Activated T-helper 1 cell treated with anti-CD3 and anti-CD28 coated beads, Interleukin-12 subunit alpha, Interleukin-12 subunit beta, Interleukin-2, Interleukin-4 antibody, amounts not matched to agents 30 ng/mL and 10 ng/mL and 1 ng/mL, durations not matched to agents 14 hours and 24 hours and 36 hours (primary cell): Measurements from ENCODE around the gene CHST11. TPM values are rescaled to one million over a fixed set of nuclear protein-coding genes. Genes with fewer than 3 reads are reported as not detected.
"Not testable (repeated sequence)": the region's sequence is repeated elsewhere in the genome, so short reads cannot be mapped to it uniquely, and the experiment has no call there.

Source experiments
- DNase-seq: peaks from one replicate; pipeline ENCODE4 v3.0.0; 2021; ENCODE audit warnings: low spot score
- H3K27ac Mint-ChIP-seq: one replicate; pipeline ENCODE4 v1.8.0; 2021; ENCODE audit warnings: mild to moderate bottlenecking, mixed read lengths
- H3K27me3 Mint-ChIP-seq: one replicate; pipeline ENCODE4 v1.8.0; 2022; ENCODE audit warnings: mild to moderate bottlenecking, moderate library complexity, mixed read lengths; ENCODE audit not compliant: insufficient read depth
- H3K36me3 Mint-ChIP-seq: one replicate; pipeline ENCODE4 v1.8.0; 2021; ENCODE audit warnings: low read depth, mixed read lengths
- H3K4me1 Mint-ChIP-seq: one replicate; pipeline ENCODE4 v1.8.0; 2021; ENCODE audit warnings: low read depth, mixed read lengths
- H3K4me3 Mint-ChIP-seq: one replicate; pipeline ENCODE4 v1.8.0; 2021; ENCODE audit warnings: mild to moderate bottlenecking, moderate library complexity, mixed read lengths
- H3K9me3 Mint-ChIP-seq: one replicate; pipeline ENCODE4 v1.8.0; 2021; ENCODE audit warnings: mixed read lengths
- intact Hi-C: fragments of 100-400 bp; cut with micrococcal nuclease; formaldehyde crosslinking; loops from one replicate; pipeline ENCODE4 v1.15.1; 2024
- total RNA-seq: library from RNA; stranded (reverse); gene quantifications from 2 replicates; pipeline ENCODE4 v1.2.3, GENCODE V29; 2022

The CHST11 gene
- total RNA-seq, 1 donor from 2014 or later, result 70.7 TPM

DNA sequence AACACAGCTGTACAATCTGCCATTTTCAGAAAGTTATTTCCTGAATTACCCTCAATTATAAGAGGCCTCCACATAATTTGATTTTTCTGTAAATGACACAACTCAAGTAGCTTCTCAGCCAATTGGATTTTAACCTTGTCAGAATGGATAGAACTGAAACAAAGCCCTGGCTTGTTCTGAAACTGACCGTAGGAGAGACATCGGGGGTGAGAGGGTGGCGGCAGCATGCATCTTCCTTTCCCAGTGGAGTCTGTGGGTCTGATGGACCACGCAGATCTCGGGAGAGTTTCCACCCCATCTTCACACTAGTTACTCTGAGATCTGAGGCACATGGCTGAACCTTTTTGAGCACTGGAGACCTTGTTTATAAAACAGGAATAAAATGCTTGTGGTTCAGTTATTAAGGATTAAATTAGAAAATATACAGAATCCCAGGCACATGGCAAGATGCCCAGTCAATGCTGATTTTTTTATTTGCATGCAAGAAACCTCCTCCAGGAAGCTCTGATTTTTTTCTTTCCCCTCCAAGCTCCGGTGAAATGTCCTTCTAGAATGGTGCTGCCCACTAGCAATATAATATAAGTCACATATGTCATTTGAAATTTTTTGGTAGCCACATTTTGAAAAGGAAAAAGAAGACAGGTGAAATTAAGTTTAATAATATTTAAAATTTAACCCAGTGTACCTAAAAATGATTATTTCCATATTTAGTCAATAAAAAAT is 153.9 kb downstream of the CHST11 start:
- H3K4me1 Mint-ChIP-seq, result peaks cover 35% of the 10 kb centered on the region
- H3K27ac Mint-ChIP-seq, result no peak overlapping the region
- H3K27me3 Mint-ChIP-seq, result no peaks in the 10 kb centered on the region
- DNase-seq, result no peak
- H3K9me3 Mint-ChIP-seq, result no peaks in the 10 kb centered on the region
- H3K4me3 Mint-ChIP-seq, result no peak overlapping the region
- peaks cover 19% of the 10 kb centered on the region for H3K36me3 Mint-ChIP-seq
- intact Hi-C loops, result no loop called here

DNA sequence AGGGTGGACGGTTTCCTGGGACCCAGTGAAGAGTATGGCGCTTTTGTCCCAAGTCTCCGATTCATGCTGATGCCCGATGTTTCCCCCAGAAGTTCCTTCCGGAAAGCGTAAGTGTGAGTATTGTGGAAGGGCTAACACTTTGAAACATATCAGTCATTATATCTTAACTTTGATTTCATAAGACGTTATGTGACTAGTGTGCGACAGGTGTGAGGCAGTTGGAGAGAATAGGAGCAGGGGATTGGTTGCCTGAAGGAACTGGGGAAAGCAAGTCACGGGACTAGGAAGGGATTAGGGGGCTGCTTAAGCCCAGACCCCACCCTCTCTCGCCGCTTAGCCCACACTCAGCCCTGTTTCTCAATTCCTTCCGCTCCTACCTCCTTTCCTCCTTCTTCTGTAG is 154.9 kb downstream of the CHST11 start:
- Mint-ChIP-seq H3K27me3 (no peaks in the 10 kb centered on the region), H3K4me3 (no peak overlapping the region), H3K9me3 (no peaks in the 10 kb centered on the region), H3K36me3 (peaks cover 17% of the 10 kb centered on the region), H3K27ac (peak overlapping the region; percentile 66), H3K4me1 (peaks cover 26% of the 10 kb centered on the region)
- DNase-seq, result no peak
- intact Hi-C loops, result no loop called here

DNA sequence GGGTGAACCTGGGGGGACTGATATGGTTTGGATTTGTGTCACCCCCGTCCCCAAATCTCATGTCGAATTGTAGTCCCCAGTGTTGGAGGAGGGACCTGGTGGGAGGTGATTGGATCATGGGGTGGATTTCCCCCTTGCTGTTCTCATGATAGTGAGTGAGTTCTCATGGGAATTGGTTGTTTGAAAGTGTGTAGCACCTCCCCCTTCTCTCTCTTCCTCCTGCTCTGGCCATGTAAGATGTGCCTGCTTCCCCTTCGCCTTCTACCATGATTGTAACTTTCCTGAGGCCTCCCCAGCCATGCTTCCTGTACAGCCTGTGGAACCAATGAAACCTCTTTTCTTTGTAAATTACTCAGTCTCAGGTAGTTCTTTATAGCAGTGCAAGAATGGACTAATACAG is 156.6 kb downstream of the CHST11 start:
- H3K4me3 Mint-ChIP-seq, intact Hi-C loops, DNase-seq, H3K9me3 Mint-ChIP-seq, H3K27me3 Mint-ChIP-seq: not testable (repeated sequence)
- Mint-ChIP-seq H3K4me1 (peaks cover 25% of the 10 kb centered on the region), H3K27ac (peak overlapping the region; percentile 30), H3K36me3 (peaks cover 20% of the 10 kb centered on the region)

DNA sequence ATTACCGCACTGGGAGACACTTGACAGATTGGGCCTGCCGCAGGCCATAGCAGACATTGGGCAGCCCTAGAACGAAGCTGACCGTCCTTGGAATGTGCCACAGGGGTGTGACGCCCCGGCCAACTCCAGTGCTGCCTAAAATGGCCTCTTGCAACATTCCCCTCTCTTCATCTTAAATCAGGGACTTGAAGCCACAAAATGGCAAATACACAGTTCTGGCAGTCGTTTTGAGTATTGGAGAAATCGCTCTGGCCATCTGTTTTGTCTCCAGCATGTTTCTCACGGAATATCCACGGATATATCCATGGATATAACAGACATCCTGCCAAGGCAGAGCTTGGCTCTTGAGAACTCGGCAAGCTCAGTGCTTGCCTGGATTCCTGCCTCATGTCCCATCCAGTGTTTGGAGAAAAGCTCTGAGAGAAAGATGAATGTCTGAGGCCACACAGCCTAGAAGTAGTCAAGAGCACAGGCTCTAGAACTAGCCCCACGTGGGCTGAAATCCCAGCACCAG is 158.4 kb downstream of the CHST11 start:
- Mint-ChIP-seq H3K4me1 (peaks cover 25% of the 10 kb centered on the region), H3K27me3 (no peaks in the 10 kb centered on the region), H3K36me3 (peaks cover 26% of the 10 kb centered on the region), H3K4me3 (no peak overlapping the region), H3K27ac (no peak overlapping the region), H3K9me3 (no peaks in the 10 kb centered on the region)
- intact Hi-C loops, result no loop called here
- no peak for DNase-seq

DNA sequence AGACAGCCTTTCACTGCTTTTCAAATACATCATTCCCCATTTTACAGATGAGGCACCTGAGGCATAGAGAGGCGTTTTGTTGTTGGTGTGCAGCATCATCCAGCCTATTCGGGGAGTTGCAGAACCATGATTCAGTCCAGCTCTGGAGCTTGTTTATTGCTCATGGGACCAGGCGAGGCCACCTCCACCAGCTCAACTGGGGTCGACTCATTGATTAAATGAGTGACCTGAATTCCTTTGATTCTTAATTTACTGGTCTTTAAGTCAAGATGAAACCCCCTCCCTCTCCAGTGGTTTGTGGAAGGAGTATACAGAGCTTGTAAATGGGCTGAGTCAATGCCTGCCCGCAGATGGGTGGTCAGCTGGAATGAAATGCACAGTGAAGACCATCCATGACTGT is 161.9 kb downstream of the CHST11 start:
- H3K4me1 Mint-ChIP-seq, result peaks cover 23% of the 10 kb centered on the region
- no peak overlapping the region for H3K27ac Mint-ChIP-seq
- peaks cover 17% of the 10 kb centered on the region for H3K36me3 Mint-ChIP-seq
- no peaks in the 10 kb centered on the region for H3K9me3 Mint-ChIP-seq
- no peak overlapping the region for H3K4me3 Mint-ChIP-seq
- intact Hi-C loops, result no loop called here
- no peak for DNase-seq
- no peaks in the 10 kb centered on the region for H3K27me3 Mint-ChIP-seq

DNA sequence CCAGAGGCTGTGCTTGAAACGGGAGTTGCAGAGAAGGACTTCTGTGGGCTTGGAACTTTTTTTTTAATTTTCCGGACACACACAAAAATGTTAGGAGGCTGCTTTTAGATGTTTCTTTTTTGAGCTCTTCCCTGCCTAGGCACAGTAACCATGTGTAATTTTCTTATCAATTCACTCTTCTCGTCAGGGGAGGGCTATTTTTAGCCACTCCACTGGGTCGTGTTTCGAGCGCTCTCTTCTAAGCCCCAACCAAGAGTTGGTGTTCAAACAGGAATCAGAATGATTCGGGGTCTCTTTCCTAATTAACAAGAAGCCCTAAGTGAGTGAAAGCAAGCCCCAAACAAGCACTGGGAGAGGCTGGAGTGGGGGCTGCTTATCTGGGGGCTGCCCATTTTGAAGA is 162.6 kb downstream of the CHST11 start:
- Mint-ChIP-seq H3K27ac (no peak overlapping the region), H3K27me3 (no peaks in the 10 kb centered on the region), H3K36me3 (peaks cover 21% of the 10 kb centered on the region), H3K4me3 (no peak overlapping the region), H3K9me3 (no peaks in the 10 kb centered on the region), H3K4me1 (peaks cover 27% of the 10 kb centered on the region)
- intact Hi-C loops, result no loop called here
- no peak for DNase-seq

DNA sequence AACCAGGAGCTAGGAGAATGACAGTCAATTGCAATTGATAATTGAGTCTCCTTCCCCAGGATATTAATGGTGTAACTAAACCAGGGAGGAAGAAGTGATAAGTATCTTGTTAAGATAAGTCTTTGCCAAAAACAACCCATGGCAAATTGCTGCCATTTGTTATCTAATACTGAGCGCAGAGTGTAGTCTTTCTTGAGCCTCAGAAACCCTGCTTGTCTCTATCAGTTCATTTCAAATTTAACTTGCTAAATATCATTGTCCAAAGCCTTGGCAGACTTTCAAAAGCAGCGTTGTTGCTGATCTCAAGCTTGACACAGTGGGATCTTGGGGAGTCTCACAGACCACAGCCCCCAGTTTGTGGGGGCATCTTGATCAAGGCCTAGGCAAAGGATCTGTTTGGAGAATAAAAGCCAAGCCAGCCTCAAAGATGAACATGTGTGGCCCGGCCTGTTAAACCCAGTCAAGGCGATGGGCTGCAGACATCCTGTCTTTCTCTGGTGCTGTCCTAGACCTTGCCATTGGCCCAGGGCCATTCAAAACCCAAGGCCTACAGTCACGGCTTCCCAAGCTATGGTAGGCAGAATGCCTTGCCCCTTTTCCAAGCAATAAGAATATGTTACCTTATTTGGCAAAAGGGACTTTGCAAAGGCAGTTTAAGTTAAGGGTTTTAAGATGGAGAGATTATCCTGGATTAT is 164.2 kb downstream of the CHST11 start:
- DNase-seq, result no peak
- Mint-ChIP-seq H3K36me3 (peaks cover 17% of the 10 kb centered on the region), H3K4me1 (peaks cover 24% of the 10 kb centered on the region), H3K27me3 (no peaks in the 10 kb centered on the region), H3K27ac (no peak overlapping the region), H3K4me3 (no peak overlapping the region), H3K9me3 (no peaks in the 10 kb centered on the region)
- intact Hi-C loops, result no loop called here

DNA sequence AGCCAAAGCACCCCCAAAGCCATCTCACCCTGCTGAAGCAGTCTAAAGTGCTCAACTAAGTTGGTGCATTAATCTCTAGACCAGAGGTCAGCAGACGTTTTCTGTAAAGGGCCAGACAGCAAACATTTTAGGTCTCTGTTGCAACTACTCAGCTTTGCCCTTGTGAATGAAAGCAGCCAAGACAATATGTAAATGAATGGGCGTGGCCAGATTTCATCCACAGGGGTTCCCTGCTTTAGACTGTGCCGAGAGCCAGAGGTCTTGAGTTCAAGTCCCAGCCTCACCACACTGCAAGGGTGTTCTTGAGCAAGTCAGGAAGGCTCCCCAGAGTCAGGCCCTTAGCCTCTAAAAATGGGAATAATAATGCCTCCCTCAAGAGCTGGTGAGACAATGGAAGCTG is 166.2 kb downstream of the CHST11 start:
- H3K27me3 Mint-ChIP-seq, result no peaks in the 10 kb centered on the region
- peaks cover 28% of the 10 kb centered on the region for H3K4me1 Mint-ChIP-seq
- intact Hi-C loops, result no loop called here
- H3K27ac Mint-ChIP-seq, result no peak overlapping the region
- H3K9me3 Mint-ChIP-seq, result no peaks in the 10 kb centered on the region
- H3K36me3 Mint-ChIP-seq, result peaks cover 13% of the 10 kb centered on the region
- no peak for DNase-seq
- H3K4me3 Mint-ChIP-seq, result no peak overlapping the region

DNA sequence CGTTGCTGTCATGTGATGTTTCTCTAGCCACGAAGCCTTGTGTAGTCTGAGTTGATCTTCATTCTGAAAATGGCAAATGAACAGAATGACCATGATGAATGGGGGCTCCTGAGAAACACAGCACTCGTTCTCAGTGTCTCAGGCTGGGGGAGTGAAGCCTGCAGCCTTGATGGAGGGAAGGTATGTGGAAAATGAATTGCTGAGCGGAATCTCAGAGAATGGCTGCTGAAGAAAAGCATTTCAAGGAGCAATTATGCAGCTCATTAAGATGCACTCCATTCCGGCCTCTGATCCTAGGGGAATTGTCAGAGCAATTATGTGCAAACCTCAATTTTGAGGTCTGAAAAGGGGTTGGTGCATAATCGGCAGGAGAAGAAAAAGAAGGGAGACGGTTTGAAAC is 167.1 kb downstream of the CHST11 start:
- DNase-seq, result no peak
- intact Hi-C loops, result no loop called here
- H3K4me1 Mint-ChIP-seq, result peaks cover 23% of the 10 kb centered on the region
- peaks cover 15% of the 10 kb centered on the region for H3K36me3 Mint-ChIP-seq
- no peak overlapping the region for H3K27ac Mint-ChIP-seq
- no peaks in the 10 kb centered on the region for H3K27me3 Mint-ChIP-seq
- H3K9me3 Mint-ChIP-seq, result no peaks in the 10 kb centered on the region
- no peak overlapping the region for H3K4me3 Mint-ChIP-seq

DNA sequence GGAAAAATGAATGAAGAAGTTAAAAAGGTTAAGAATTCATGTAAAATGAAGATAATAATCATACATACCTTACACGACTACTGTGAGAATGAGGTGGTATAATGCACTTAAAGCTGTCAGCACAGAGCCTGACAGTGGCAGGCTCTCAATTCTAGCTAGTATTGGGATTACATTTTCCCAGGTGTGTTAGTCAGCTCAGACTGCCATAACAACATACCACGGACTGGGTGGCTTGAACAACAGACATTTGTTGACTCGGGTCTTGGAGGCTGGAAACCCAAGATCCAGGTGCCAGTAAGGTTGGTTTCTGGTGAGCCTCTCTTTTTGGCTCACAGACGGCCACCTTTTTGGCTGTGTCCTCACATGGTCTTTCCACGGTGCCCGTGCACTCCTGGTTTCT is 167.8 kb downstream of the CHST11 start:
- intact Hi-C loops, result no loop called here
- H3K4me1 Mint-ChIP-seq, result peaks cover 23% of the 10 kb centered on the region

DNA sequence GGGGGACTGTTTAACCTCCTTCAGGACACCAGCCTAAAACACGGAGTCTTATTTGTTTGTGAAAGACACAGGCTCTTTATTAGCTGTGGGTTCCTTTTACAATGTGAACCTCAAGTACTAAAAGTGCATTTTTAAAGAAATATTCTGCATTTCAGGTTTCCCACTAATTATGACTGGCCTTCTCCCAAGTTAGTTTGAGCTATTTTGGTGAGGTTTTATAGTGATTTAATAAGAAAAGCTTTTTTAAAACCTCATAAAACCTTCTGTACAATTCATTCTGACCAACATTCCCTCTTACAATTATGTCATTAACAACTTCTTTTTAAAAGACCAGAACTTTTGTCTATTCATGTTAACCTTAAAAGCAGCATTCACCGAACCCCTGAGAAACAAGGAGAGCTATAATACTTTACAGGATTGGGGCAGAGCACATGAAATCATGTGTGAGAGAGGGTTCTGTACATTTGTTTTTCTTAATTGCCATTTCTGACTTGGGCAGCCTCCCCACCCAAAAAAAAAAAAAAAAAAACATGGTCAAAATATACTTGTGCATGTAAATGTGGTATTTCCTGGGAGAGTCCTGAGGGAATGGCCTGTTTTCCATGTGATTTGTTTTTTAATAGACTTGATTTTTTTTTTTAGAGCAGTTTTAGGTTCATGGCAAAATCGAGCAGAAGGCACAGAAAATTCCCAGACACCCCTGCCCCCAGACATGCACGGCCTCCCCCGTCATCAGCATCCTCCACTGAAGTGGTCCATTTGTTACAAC is 169.5 kb downstream of the CHST11 start:
- H3K36me3 Mint-ChIP-seq, result peaks cover 24% of the 10 kb centered on the region
- peaks cover 33% of the 10 kb centered on the region for H3K4me1 Mint-ChIP-seq
- no peak for DNase-seq
- H3K9me3 Mint-ChIP-seq, result no peaks in the 10 kb centered on the region
- no peak overlapping the region for H3K27ac Mint-ChIP-seq
- no peak overlapping the region for H3K4me3 Mint-ChIP-seq
- intact Hi-C loops, result no loop called here
- H3K27me3 Mint-ChIP-seq, result no peaks in the 10 kb centered on the region

More for the DNA sequence above, 167.8 kb downstream of the CHST11 start:
- Mint-ChIP-seq H3K27me3 (no peaks in the 10 kb centered on the region), H3K36me3 (peaks cover 15% of the 10 kb centered on the region), H3K4me3 (no peak overlapping the region), H3K9me3 (no peaks in the 10 kb centered on the region), H3K27ac (no peak overlapping the region)
- no peak for DNase-seq

DNA sequence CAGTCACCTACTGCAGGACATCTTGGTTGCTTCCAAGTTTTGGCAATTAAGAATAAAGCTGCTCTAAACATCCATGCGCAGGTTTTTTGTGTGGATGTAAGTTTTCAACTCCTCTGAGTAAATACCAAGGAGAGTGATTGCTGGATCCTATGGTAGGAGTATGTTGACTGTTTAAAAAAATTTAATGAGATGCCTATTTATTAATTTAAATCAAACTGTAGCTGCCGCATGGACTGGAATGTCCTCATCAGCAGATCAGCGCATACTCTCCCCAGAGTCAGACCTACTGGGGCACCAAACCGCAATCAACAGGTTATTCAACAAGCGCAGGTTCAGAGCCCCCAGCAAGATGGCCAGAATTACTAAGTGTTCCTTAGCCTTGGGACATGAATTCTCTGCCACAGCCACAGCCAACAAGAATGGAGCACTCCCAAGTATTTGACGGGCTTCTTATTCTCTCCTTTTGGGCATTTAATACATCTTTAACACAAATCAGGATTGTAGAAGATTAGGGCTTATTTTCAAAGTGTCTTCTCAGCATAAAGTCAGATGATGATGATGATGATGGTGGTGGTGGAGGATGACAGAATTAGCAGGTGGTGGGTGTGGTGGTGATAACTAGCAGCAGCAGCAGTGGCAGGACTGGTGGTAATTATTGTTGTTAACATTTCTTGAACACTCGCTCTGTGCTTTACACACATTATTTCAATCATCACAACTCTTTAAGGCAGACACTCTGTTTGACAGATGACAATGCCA is 170.7 kb downstream of the CHST11 start:
- Mint-ChIP-seq H3K36me3 (peaks cover 30% of the 10 kb centered on the region), H3K27ac (no peak overlapping the region)

More for the DNA sequence above, 170.7 kb downstream of the CHST11 start:
- DNase-seq, result no peak
- intact Hi-C loops, result no loop called here
- Mint-ChIP-seq H3K27me3 (no peaks in the 10 kb centered on the region), H3K4me3 (no peak overlapping the region), H3K9me3 (no peaks in the 10 kb centered on the region), H3K4me1 (peaks cover 40% of the 10 kb centered on the region)
